ENCODE results near the gene AKAP6.
A peak's percentile ranks its signal among the peaks of the same experiment; 100 is the strongest.

Gene AKAP6

DNA sequence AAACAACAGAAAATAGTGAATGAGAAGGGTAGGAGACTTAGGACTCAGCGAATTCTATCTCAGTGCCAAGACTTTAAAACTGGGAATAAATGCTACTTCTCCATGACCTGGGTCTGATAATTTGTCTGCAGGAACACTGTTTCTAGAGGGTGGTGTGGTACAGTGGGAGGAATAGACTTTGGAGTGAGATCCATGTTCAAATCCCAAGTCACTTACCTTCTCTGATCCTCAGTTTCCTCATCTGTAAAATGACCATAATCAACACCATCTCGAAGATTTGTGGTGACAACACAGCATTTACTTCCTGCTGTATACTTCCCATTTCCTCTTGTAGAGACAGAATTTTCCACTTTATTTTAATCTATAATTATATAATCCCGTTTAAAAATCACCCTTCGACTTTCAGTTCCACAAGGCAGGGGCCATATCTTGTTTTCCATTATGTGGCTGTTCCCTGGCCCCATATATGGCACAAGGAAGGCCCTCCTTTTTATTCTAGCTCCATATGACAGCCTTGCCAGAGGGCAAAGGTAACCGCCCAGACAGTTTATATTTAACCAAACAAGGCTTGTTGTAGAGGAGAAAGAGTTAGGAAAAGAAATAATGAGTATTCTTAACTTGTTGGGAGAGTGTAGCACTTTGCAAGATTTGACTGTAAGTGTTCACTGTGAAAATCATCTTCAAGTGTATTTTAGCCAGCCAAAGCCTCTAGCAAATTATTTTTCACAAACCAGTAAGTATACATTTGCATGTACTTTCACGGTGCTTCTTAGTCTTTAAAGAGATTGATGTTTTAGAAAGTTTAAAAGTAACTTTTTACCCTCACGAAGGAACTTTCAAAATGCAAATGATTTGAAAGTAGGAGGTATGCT is 243.1 kb downstream of the AKAP6 start:
- peaks cover 13% of the 10 kb centered on the region for H3K4me1 Mint-ChIP-seq
- H3K4me3 Mint-ChIP-seq = no peak overlapping the region
- TF ChIP-seq, protein P1, sequence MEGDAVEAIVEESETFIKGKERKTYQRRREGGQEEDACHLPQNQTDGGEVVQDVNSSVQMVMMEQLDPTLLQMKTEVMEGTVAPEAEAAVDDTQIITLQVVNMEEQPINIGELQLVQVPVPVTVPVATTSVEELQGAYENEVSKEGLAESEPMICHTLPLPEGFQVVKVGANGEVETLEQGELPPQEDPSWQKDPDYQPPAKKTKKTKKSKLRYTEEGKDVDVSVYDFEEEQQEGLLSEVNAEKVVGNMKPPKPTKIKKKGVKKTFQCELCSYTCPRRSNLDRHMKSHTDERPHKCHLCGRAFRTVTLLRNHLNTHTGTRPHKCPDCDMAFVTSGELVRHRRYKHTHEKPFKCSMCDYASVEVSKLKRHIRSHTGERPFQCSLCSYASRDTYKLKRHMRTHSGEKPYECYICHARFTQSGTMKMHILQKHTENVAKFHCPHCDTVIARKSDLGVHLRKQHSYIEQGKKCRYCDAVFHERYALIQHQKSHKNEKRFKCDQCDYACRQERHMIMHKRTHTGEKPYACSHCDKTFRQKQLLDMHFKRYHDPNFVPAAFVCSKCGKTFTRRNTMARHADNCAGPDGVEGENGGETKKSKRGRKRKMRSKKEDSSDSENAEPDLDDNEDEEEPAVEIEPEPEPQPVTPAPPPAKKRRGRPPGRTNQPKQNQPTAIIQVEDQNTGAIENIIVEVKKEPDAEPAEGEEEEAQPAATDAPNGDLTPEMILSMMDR (IDR thresholded peaks at IDR 0.05) = no peak
- H3K9me3 Mint-ChIP-seq = no peaks in the 10 kb centered on the region
- H3K36me3 Mint-ChIP-seq (ENCODE audit: low read depth) = no peaks in the 10 kb centered on the region
- H3K27me3 Mint-ChIP-seq (ENCODE audit: low read depth, poor library complexity) = peaks cover 13% of the 10 kb centered on the region
- no peak overlapping the region for H3K27ac Mint-ChIP-seq
- no peak for DNase-seq

DNA sequence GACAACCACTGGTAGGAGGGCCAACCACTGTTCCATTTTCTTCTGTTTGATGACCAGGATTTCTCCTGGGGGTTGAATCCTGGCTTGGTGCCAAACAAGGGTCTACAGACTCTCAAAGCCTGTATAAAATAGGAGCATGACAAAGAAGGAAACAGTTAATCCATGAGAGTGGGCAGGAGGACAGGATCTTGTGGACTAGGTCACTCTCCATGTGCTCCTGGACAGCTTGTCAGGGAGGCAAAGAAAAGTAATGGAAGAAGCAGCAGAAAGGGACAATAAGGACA is 243.7 kb downstream of the AKAP6 start:
- Mint-ChIP-seq H3K9me3 (no peaks in the 10 kb centered on the region), H3K4me1 (peaks cover 10% of the 10 kb centered on the region), H3K27ac (peak overlapping the region; percentile 27), H3K27me3 (ENCODE audit: low read depth, poor library complexity) (peaks cover 13% of the 10 kb centered on the region), H3K4me3 (no peak overlapping the region), H3K36me3 (ENCODE audit: low read depth) (no peaks in the 10 kb centered on the region)
- DNase-seq = no peak
- TF ChIP-seq, protein P1 (IDR thresholded peaks at IDR 0.05) = no peak

DNA sequence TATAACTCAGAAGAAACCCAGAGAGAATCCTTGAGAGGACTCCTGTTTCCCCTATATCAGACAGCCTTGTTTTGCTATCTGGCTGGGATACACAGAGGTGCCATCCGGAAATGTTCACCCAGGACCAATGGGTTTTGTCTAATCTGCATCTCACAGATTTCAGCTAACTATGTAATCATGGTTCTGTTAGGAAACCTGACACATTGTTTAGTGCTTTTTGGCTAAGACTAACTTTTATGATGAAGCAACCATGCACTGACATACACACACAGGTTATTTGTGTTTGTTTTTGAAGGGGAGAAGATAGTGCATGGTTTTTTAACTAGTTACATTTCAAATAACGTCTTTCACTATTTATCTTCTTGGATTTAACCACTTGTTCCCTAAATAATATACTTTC is 245.2 kb downstream of the AKAP6 start:
- Mint-ChIP-seq H3K4me1 (peaks cover 13% of the 10 kb centered on the region), H3K27me3 (ENCODE audit: low read depth, poor library complexity) (peaks cover 13% of the 10 kb centered on the region), H3K27ac (no peak overlapping the region), H3K4me3 (no peak overlapping the region), H3K9me3 (no peaks in the 10 kb centered on the region), H3K36me3 (ENCODE audit: low read depth) (no peaks in the 10 kb centered on the region)
- no peak for DNase-seq
- TF ChIP-seq, protein P1 (IDR thresholded peaks at IDR 0.05) = no peak

DNA sequence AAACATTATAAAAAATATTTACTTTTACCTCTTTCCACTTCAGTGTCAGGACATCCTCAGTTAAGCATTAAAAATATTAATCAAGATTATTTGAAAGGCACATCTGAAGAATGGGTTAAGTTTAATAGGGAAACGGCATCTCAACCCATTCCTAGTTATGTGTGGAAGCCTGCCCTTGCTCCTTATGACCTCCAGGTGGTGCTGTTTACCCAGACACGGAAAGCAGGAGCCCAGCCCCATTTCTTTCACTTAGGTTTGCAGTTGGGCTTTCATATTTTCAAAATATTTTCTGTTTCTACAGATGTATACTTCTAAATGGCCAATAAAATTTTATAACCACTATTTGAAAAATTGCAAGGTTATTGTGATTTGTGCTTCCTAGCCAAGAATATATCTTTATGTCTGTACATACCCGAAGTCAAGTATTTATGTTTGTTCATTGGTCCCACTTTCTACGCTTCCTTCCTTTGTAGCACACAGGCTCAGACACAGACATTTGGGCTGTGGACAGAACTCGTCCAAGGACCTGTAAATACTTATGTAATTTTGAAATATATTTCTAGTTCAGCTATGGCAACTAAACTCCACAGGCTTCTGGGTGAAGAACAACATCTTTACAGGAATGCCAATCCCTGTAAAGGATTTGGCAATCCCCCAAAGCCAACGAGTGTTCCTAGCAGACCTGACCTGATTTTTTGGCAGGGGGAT is 247.1 kb downstream of the AKAP6 start:
- Mint-ChIP-seq H3K9me3 (peaks cover 6% of the 10 kb centered on the region), H3K4me3 (no peak overlapping the region), H3K4me1 (peaks cover 13% of the 10 kb centered on the region), H3K27ac (no peak overlapping the region), H3K27me3 (ENCODE audit: low read depth, poor library complexity) (peaks cover 13% of the 10 kb centered on the region), H3K36me3 (ENCODE audit: low read depth) (no peaks in the 10 kb centered on the region)
- DNase-seq = peak; percentile 38
- TF ChIP-seq, protein P1 (IDR thresholded peaks at IDR 0.05) = peak; percentile 98

DNA sequence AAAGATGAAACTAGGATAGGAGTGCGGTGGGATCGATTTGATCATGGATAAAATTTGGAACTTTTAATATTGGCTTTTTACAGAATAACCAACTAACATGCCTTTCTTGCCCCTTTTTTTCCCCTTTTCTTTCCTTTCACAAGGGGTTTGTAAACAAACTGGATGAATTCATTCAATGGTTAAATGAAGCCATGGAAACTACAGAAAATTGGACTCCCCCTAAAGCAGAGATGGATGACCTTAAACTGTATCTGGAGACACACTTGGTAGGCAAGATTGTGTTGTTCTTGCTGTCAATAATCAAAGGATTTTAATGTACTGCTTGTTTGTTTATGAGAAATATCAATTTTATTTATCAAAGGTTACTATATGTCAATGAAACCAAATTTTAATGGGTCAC is 247.9 kb downstream of the AKAP6 start:
- Mint-ChIP-seq H3K27ac (no peak overlapping the region), H3K36me3 (ENCODE audit: low read depth) (no peaks in the 10 kb centered on the region)
- no peak for DNase-seq

More for the DNA sequence above, 247.9 kb downstream of the AKAP6 start:
- TF ChIP-seq, protein P1 (IDR thresholded peaks at IDR 0.05) = no peak
- Mint-ChIP-seq H3K27me3 (ENCODE audit: low read depth, poor library complexity) (peaks cover 13% of the 10 kb centered on the region), H3K4me3 (no peak overlapping the region), H3K4me1 (peaks cover 13% of the 10 kb centered on the region), H3K9me3 (peaks cover 6% of the 10 kb centered on the region)
